Measurements from ENCODE around the gene DCDC2B.

GRCh38 chr1:32199043-32199716 lies 9.7 kb upstream of the DCDC2B start:
- no peak for TF ChIP-seq CTCF (IDR thresholded peaks at IDR 0.05; ENCODE audit: insufficient read depth, low read length)
- no peak for TF ChIP-seq POLR2AphosphoS5 (IDR thresholded peaks at IDR 0.05; ENCODE audit: low read depth)
- no peak for TF ChIP-seq REST (IDR thresholded peaks at IDR 0.05; ENCODE audit: insufficient replicate concordance, low read depth)

All from HL-60 (cell line).